Cerebellar nuclear complex (tissue), 1 donor: ENCODE data around the gene USP4.
"Not testable (repeated sequence)": the region's sequence is repeated elsewhere in the genome, so short reads cannot be mapped to it uniquely, and the experiment has no call there.

Experiments
- DNase-seq, 2 experiments: peaks; one replicate each; lab custom pipeline; 2025; lab: John Stamatoyannopoulos, UW

The USP4 gene, protein sequence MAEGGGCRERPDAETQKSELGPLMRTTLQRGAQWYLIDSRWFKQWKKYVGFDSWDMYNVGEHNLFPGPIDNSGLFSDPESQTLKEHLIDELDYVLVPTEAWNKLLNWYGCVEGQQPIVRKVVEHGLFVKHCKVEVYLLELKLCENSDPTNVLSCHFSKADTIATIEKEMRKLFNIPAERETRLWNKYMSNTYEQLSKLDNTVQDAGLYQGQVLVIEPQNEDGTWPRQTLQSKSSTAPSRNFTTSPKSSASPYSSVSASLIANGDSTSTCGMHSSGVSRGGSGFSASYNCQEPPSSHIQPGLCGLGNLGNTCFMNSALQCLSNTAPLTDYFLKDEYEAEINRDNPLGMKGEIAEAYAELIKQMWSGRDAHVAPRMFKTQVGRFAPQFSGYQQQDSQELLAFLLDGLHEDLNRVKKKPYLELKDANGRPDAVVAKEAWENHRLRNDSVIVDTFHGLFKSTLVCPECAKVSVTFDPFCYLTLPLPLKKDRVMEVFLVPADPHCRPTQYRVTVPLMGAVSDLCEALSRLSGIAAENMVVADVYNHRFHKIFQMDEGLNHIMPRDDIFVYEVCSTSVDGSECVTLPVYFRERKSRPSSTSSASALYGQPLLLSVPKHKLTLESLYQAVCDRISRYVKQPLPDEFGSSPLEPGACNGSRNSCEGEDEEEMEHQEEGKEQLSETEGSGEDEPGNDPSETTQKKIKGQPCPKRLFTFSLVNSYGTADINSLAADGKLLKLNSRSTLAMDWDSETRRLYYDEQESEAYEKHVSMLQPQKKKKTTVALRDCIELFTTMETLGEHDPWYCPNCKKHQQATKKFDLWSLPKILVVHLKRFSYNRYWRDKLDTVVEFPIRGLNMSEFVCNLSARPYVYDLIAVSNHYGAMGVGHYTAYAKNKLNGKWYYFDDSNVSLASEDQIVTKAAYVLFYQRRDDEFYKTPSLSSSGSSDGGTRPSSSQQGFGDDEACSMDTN

DNA sequence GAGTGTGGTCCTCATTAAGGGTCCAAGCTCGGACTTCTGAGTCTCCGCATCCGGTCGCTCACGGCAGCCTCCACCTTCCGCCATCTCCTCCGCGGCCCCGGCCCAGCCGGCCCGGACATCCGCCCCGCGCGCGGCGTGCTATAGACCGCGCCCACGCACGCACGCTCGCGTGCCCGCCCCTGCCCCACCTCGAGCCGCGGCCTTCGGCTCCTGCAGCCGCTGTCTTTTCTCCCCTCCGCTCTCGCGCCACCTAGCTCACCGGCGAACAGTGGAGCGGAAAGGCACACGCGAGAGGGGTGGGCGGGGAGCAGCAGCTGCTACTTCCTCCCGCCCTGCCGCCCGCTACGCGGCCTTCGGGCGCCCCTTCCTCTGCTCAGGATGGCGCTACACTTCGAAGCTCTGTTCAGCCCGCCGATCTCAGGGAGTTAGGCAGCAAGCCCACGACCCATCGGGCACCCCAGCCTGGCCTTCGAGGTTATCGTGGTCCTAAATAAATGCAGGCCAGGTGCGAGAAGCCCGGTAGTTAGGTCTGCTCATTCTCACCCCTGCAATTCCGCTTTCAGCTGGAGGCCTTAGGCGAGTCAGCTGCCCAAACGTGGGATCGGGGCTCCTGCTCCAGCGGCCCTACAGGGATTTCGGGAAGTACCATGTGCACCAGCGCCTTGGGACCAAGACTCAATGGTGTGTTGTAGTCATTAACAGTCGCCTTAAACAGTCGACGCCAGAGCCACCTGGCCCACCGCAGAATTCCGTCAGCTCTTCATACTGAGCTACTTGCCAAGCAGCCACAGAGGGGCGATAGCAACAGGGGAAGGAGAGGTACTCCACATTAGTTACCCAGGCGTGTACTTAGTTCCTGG lies at the start of gene USP4:
Gene USP4, minus strand, starts transcription at position 113 of the 860 bp plus-strand sequence. Its CDS starts 29 bp downstream, at position 84.
- peak in 1 of 2 experiments; percentile 27 for DNase-seq

DNA sequence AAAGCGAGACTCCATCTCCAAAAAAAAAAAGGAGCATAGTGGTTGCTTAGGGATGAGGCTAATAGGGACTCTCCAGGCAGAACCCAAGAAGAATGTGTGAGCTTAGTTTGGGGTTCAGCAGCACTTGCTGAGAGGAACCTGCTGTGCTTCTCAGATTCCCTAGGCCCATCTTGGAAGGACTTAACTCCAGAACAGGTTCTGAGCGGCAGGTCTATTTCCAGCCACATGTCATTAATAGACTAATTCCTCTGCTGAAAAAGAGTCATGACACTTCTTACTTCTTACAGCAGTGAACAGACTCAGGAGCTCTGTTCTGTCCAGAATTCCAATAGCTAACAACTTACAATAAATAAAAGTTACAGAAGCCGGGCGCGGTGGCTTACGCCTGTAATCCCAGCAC lies 49.4 kb upstream of the USP4 start:
- no peak for DNase-seq

DNA sequence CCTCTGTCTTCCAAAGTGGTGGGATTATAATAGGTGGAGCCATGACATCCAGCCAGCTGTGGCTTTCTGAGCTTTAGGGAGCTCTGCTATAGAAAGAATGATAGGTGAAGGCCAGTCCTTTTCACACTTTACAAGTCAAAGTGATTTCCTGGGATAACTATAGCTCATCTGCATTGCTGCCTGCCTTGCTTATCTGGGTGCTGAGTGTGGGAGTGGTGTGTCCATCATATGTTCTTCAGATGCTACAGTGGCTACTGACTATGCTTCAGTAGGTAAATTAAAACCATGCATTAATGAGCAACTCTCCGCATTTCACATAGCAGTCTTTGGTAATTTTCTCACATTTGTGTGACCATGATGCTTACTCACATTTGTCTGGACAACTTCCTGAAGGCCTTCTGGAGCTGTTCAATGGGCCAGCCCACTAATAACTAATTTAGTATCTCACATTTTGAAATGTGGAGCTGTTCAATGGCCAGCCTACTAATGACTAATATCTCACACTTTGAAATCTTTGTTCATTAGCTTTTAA lies 48.5 kb upstream of the USP4 start:
- no peak for DNase-seq

DNA sequence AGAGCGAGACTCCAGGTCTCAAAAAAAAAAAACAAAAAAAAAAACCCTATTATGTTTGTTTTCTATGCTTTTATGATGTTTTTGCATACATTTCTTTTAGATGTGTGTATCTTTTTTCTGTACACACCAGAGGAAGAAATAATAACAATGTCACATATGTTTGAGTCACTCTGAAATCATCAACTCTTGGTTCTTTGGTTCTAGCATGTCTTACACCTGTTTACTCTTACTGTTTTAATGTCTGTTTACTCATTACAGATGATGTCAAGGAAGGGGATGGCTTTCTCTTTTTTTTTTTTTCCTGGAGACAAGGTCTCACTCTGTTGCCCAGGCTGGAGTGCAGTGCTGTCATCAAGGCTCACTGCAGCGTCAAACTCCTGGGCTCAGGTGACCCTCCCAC lies 47.9 kb upstream of the USP4 start:
- DNase-seq, result no peak

DNA sequence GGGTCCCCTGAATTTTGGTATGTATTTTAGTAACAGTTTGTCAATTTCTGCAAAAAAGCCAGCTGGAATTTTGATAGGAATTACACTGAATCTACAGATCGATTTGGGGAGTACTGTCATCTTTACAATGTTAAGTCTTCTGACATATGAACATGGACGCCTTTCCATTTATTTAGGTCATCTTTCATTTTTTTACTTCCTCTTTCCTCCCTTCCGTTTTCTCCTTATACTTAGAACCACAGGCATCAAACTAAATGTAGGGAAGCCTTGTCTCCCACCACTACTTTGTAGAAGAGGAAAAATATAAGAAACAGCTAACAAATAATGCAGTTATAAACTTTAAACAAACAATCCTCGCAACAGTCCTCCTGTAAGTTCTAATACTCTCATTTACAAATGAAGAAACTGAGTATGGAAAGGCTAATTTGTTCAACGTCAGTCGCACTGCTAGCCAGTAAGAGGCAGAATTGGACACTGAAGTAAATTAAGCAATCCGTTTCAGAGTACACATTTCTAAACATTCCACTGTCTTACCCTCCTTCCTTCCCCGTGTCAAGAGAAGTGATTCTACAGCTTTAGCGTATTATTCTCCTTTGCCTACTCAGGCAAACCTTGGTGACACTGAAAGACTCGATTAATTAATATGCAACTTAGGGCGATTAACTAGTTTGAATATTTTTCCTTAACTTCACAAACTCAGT lies 46.4 kb upstream of the USP4 start:
- DNase-seq, result no peak

DNA sequence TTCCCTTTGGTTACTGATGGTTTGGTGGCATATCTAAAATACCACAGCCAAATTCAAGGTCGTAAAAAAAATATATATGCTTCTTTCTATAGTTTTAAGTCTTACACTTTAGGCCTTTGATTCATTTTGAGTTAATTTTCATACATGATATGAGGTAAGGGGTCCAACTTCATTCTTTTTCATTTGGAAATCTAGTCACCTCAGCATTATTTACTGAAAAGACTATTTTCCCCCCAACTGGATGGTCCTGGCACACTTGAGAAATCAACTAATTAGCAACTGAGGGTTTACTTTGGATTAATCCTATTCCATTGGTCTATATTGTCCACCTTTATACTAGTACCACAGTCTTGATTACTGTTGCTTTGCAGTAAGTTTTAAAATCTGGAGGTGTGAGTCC lies 45.8 kb upstream of the USP4 start:
- DNase-seq, result no peak

DNA sequence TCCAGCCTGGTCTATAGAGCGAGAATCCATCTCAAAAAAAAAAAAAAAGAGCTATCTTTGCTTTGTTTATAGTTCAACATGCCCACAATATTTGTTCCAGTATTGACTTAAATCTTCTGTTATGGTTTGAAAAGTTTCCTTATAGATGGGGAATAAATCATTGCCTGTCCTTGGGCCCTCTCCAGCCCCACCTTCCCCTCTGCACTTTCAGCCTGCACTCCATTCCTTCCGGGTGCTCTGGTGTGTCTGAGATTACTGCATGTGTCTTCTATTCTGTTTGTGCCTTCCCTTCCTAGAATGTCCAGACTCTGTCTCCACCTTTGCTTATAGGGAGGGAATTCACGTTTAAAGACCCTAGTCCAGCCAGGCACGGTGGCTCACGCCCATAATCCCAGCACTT lies 43.5 kb upstream of the USP4 start:
- no peak for DNase-seq

DNA sequence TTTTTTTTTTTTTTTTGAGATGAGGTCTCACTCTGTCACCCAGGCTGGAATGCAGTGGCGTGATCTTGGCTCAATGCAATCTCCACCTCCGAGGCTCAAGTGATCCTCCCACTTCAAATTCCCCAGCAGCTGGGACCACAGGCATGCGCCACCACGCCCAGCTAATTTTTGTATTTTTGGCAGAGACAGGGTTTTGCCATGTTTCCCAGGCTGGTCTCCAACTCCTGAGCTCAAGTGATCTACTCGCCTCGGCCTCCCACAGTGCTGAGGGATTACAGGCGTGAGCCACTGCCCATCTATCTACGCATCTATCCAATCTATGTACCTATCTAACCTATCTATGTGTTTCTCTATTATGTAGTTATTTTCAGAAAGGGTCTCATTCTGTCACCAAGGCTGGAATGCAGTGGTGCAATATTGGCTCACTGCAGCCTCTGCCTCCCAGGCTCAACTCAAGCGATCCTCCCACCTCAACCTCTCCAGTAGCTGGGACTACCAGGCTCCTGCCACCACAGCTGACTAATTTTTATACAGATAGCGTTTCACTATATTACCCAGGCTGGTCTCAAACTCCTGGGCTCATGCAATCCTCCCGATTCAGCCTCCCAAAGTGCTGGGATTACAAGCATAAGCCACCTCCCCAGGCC lies 38.5 kb upstream of the USP4 start:
- DNase-seq, result no peak

DNA sequence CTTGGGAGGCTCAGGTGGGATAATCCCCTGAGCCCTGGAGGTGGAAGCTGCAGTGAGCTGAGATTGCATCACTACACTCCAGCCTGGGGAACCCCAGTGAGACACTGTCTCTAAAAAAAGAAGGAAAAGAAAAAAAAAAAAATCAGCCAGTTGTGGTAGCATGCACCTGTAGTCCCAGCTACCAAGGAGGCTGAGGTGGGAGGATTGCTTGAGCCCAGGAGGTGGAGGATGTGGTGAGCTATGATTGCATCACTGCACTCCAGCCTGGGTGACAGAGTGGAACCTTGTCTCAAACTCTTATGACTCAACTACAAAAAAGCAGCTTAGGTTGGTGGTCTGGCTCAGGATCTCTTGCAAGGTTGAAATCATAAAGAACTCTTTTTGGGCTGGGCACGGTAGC lies 37.6 kb upstream of the USP4 start:
- DNase-seq, result no peak

DNA sequence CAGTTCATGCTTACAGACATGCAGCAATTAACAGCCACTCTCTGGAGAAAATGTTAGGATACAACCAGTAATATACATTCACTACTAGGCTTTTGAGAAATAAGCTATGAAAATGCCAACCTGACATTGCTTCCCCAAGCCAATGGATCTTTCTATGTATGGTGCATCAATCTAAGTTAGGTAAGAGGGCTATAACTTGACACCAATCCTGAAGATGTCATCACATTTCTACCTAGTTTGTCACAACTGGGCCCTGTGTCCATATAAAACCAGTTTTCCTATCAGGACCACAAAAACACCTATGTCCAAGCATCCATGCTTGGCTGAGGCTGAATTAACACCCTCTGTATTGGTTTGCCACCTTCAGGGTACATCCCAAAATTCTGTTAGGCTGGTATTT lies 32.1 kb upstream of the USP4 start:
- DNase-seq, result no peak

DNA sequence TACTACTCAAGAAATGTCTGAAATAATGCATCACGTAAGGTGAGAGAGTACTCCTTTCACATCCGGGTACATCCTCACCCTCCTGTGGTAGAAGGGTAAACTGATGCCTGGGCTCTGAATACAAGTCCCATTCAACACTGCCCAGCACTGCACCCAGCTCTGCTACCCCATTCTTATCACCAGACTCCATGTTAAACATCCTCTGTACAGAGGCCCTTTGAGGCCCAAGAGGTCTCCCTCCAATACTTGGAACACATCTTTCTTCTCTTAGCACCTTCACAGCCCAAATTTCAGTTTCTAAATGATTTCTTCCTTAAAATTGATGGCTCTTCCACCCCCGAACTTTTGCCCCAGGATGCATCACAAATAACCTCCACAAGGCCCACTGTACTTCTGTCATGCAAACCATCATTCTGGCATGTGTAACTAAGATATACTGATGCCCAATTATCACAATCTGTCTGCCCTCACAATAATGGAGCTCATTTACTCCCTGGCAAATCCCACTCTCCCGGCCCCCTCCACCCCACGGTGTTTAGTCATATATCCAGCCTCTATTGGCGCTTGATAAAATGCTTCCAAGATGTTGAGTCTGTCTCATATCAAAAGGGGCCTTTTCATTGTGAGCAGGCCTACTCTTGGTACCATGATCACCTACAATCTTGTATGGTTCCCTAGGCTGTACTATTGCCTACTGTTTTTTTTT lies 30.9 kb upstream of the USP4 start:
- no peak for DNase-seq

DNA sequence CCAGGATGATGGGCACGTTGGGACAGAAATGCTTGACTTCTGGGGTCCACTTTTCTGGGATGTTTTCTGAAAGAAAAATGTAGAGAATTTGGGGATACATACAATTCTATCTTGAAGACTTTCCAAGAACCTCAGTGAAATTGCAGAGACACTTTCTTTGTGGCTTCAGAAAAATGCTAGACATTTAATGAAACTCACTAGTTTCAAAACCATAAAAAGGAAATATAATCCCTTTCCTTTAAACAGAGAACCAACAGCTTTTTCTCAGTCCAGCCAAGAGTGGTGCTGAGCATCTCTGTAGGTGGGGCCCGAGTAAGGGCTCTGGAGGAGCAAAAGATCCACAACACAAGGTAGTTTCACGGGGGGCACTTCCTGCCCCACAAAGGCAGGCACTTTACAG lies 22.7 kb upstream of the USP4 start:
- DNase-seq, result no peak

DNA sequence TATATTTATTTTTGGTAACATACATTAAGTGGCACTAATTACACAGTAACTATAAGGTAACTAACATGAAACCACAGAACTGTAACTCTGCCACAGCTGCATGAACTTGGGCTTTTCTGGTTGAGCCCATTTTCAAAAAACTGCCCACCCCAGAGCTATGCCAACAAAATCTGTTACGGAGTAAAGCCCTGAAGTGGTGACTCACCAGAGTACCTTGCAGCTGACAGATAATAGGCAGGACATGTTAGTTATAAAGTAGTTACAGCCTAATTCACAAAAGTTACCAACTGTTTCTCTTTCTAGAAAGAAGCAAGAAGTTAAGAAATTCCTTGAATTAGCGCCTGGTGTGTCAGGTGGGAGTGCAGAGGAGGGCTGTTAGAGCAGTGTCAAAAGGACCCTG lies 19.8 kb upstream of the USP4 start:
- DNase-seq, result no peak

DNA sequence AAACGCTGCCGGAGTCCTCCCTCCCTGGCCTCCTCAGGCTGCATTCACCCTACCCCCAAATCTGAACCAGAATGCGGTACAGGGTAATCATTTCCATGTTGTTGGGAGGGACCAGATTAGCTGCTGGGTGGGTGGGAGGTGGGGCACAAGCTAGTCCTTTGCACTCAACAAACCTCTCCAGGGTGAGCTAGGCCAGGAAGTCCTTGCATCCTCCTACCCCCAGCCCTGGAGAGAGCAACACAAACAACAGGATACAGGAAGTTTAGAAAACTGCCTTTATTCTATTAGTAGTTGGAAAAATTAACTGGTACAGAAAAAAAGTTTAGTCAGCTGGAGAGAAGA lies 19.0 kb upstream of the USP4 start:
- no peak for DNase-seq

DNA sequence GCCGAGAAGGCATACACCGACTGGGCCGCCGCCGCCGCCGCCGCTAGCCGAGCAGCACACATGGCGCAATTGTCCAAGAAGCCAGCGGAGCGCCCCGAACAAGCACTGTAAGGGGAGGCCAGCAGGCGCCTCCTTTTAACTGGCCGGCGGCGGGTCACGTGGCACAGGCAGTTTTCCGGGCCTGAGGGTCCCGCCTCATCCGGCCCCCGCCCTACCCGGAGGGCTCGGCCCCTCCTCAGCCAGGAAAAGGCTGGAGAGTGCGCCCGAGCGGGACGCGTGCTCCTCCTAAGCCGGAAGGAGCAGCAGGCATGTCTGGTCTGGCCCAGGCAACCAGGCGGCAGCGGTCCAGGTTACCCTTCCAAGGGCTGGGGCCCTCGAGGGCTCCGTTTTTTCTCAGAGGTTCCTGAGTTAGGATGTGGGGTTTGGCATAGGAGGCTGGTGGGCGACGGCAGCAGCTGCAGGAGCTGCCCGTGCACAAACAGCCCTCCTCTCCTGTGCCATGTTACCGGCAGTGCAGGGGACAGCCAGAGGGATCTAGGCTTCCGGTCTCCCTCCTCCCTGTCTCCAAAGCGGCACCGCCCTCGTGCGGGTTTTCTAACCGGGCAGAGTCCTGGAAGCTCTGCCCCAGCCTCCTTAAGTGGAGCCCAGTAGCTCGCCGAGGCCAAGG lies 18.5 kb upstream of the USP4 start, which contains the start of gene GPX1:
Gene GPX1, minus strand, starts transcription at position 137 of the 667 bp plus-strand sequence. Its CDS starts 75 bp downstream, at position 62.
- peak; percentile 9 to 77 for DNase-seq

DNA sequence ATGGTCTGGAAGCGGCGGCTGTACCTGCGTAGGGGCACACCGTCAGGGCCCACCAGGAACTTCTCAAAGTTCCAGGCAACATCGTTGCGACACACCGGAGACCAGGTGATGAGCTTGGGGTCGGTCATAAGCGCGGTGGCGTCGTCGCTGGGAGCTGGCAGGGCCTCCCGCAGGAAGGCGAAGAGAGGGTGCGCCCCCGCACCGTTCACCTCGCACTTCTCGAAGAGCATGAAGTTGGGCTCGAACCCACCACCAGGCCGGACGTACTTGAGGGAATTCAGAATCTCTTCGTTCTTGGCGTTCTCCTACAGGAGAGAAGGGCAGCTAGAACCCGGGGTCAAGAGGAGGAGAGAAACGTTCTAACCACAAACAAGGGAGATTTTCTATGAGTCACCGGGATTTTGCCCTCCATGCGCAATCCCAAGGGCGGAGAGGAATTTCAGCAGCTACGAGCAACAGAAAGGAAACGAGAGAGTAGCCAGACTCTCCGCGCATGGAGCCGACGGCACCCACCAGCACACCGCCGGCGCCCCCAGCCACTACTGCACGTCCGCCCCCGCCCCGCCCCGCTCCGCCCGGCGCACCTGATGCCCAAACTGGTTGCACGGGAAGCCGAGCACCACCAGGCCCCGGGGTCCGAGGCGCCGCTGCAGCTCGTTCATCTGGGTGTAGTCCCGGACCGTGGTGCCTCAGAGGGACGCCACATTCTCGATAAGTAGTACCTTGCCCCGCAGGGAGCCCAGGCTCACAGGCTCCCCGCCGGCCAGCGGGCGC lies 17.8 kb upstream of the USP4 start:
- DNase-seq, result not testable (repeated sequence)

DNA sequence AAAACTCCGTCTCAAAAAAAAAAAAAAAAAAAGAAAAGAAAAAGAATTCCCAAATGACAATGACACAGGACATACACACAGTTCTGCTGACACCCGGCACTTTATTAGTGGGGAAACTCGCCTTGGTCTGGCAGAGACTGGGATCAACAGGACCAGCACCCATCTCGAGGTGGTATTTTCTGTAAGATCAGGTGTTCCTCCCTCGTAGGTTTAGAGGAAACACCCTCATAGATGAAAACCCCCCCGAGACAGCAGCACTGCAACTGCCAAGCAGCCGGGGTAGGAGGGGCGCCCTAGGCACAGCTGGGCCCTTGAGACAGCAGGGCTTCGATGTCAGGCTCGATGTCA lies 17.2 kb upstream of the USP4 start:
- DNase-seq, result not testable (repeated sequence)

DNA sequence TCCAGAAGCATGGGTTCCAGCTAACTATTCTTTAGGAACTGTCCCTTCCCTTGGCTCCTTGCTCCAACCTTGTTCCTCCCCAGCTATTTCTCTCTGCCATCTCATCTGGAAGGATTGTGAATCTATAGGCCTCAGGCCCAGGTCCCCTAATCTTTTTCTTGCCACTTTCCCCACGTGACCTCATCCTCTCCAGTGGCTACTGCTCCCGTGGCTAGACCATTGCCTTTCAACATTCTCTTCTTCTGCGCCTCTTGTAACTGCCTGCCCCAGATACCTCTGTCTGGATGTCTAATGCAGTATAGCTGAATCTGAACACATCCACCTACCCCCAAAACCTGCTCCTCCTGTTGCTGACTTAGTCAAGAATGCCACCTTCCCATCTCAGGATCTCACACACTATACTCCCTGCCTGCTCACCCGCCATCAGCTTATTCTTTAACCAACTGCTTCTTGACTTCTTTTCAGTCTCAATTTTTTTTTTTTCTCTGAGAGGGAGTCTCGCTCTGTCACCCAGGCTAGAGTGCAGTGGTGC lies 13.1 kb upstream of the USP4 start:
- no peak for DNase-seq
